ENCODE results near the gene ARHGAP21. TPM values are rescaled to one million over a fixed set of nuclear protein-coding genes. Genes with fewer than 3 reads are reported as not detected.

ARHGAP21 gene
- total RNA-seq, 1 donor from 2014 or later, result 69.7 TPM

GRCh38 chr10:24721229-24722106 is 2.2 kb downstream of the ARHGAP21 start:
- Mint-ChIP-seq H3K27me3 (no peaks in the 10 kb centered on the region), H3K4me3 (peak overlapping the region; percentile 92)

GRCh38 chr10:24720096-24720495 is 3.6 kb downstream of the ARHGAP21 start:
- Mint-ChIP-seq H3K36me3 (no peaks in the 10 kb centered on the region), H3K4me3 (peak overlapping the region; percentile 92), H3K27me3 (no peaks in the 10 kb centered on the region), H3K9me3 (no peaks in the 10 kb centered on the region), H3K4me1 (ENCODE audit: unreplicated experiment) (peaks cover 18% of the 10 kb centered on the region), H3K27ac (no peak overlapping the region)
- no peak for DNase-seq (ENCODE audit: extremely low spot score, unreplicated experiment)
- no peak for TF ChIP-seq CTCF (conservative IDR thresholded peaks at IDR 0.05)

More at GRCh38 chr10:24721229-24722106, 2.2 kb downstream of the ARHGAP21 start:
- Mint-ChIP-seq H3K4me1 (ENCODE audit: unreplicated experiment) (peaks cover 18% of the 10 kb centered on the region), H3K36me3 (no peaks in the 10 kb centered on the region), H3K9me3 (no peaks in the 10 kb centered on the region), H3K27ac (peak overlapping the region; percentile 94)
- DNase-seq (ENCODE audit: extremely low spot score, unreplicated experiment), result no peak
- no peak for TF ChIP-seq CTCF (conservative IDR thresholded peaks at IDR 0.05)

GRCh38 chr10:24718031-24718855 is 5.4 kb downstream of the ARHGAP21 start:
- no peak for DNase-seq (ENCODE audit: extremely low spot score, unreplicated experiment)
- Mint-ChIP-seq H3K9me3 (no peaks in the 10 kb centered on the region), H3K4me3 (no peak overlapping the region), H3K4me1 (ENCODE audit: unreplicated experiment) (peaks cover 18% of the 10 kb centered on the region), H3K36me3 (no peaks in the 10 kb centered on the region), H3K27me3 (no peaks in the 10 kb centered on the region), H3K27ac (no peak overlapping the region)
- no peak for TF ChIP-seq CTCF (conservative IDR thresholded peaks at IDR 0.05)

GRCh38 chr10:24716295-24716694 is 7.4 kb downstream of the ARHGAP21 start:
- DNase-seq (ENCODE audit: extremely low spot score, unreplicated experiment), result no peak
- H3K27me3 Mint-ChIP-seq, result no peaks in the 10 kb centered on the region
- peaks cover 25% of the 10 kb centered on the region for H3K4me1 Mint-ChIP-seq (ENCODE audit: unreplicated experiment)
- H3K9me3 Mint-ChIP-seq, result no peaks in the 10 kb centered on the region
- TF ChIP-seq CTCF (conservative IDR thresholded peaks at IDR 0.05), result no peak
- no peak overlapping the region for H3K27ac Mint-ChIP-seq
- H3K4me3 Mint-ChIP-seq, result no peak overlapping the region
- H3K36me3 Mint-ChIP-seq, result peaks cover 3% of the 10 kb centered on the region

- Mint-ChIP-seq H3K36me3 (peaks cover 6% of the 10 kb centered on the region), H3K27ac (no peak overlapping the region)
These were observed 8.4 kb downstream of the ARHGAP21 start for GRCh38 chr10:24715246-24715769.

More at GRCh38 chr10:24715246-24715769, 8.4 kb downstream of the ARHGAP21 start:
- TF ChIP-seq CTCF (conservative IDR thresholded peaks at IDR 0.05), result no peak
- no peak for DNase-seq (ENCODE audit: extremely low spot score, unreplicated experiment)
- H3K4me1 Mint-ChIP-seq (ENCODE audit: unreplicated experiment), result peaks cover 20% of the 10 kb centered on the region
- no peaks in the 10 kb centered on the region for H3K9me3 Mint-ChIP-seq
- no peak overlapping the region for H3K4me3 Mint-ChIP-seq
- H3K27me3 Mint-ChIP-seq, result no peaks in the 10 kb centered on the region
